ENCODE measurements around the gene SLC1A1. TPM values are rescaled to one million over a fixed set of nuclear protein-coding genes. Genes with fewer than 3 reads are reported as not detected.

The SLC1A1 gene
- total and polyA plus RNA-seq, 2 of the 13 experiments (the other 11 are each of a cell fraction or from before 2014, with no cell fraction given), result not detected

GRCh38 chr9:4508246-4508906 is 18.1 kb downstream of the SLC1A1 start:
- intact Hi-C loops (cut with micrococcal nuclease; ENCODE audit: unreplicated experiment), result no loop called here

More at GRCh38 chr9:4508246-4508906, 18.1 kb downstream of the SLC1A1 start:
- 0 out of 2 replicates have a peak, but pooled peaks cover 6% of the 10 kb centered on the region for H3K4me1 ChIP-seq (ENCODE audit: insufficient read depth, low read length)
- H4K20me1 ChIP-seq (ENCODE audit: insufficient read depth, low read length), result no peaks in the 10 kb centered on the region
- no peaks in the 10 kb centered on the region for H3K27me3 ChIP-seq (ENCODE audit: control insufficient read depth in 1 of 2, insufficient read depth in 2 of 2, low read length in 2 of 2)
- ChIA-PET POLR2A (no interaction called here), CTCF (ENCODE audit: low intra/inter-chr PET ratio, low total read pairs) (no interaction called here)
- no peaks in the 10 kb centered on the region for H3K79me2 ChIP-seq (ENCODE audit: insufficient read depth, low read length)
- DNase-seq (ENCODE audit: low spot score), result no peak
- BruUV-seq (replicated peaks), result no TSS peak
- in situ Hi-C loops (cut with HindIII; ENCODE audit: extremely low pct_ligation_motif_present, low pct_unique_long_range_greater_than_20kb), result no loop called here
- no peak overlapping the region for H2AFZ ChIP-seq (ENCODE audit: low read length)
- no peaks in the 10 kb centered on the region for H3K36me3 ChIP-seq (replicated peaks in 1 of 2; ENCODE audit: control insufficient read depth in 1 of 2, insufficient read depth in 2 of 2, low read length in 2 of 2)
- FAIRE-seq, result no peak
- H3K27ac ChIP-seq (ENCODE audit: extremely low read length, insufficient read depth, low read length), result no peak overlapping the region
- H3K4me3 ChIP-seq (replicated peaks in 1 of 3; ENCODE audit: insufficient read depth in 1 of 3, low read depth in 2 of 3, low read length in 3 of 3), result no peak overlapping the region
- no peak overlapping the region for H3K4me2 ChIP-seq (ENCODE audit: low read depth, low read length)
- H3K9me3 ChIP-seq (ENCODE audit: low read length), result no peaks in the 10 kb centered on the region
- H3K9ac ChIP-seq (ENCODE audit: insufficient read depth, low read depth, low read length), result no peak overlapping the region
- no peak for ATAC-seq
- 7% methylated on average over 6 of the region's 7 CpGs for WGBS (ENCODE audit: low lambda C conversion rate)
- TF ChIP-seq NR2F1 (CRISPR knock-in tag; IDR thresholded peaks at IDR 0.05), result no peak
- TF ChIP-seq USF2 (IDR thresholded peaks at IDR 0.05; ENCODE audit: low read depth, low read length), result no peak
- no peak for TF ChIP-seq USF2 (CRISPR knock-in tag; IDR thresholded peaks at IDR 0.05; ENCODE audit: borderline replicate concordance)
- TF ChIP-seq HNRNPL (IDR thresholded peaks at IDR 0.05; ENCODE audit: low read depth, low read length), result no peak
- TF ChIP-seq REPIN1 (CRISPR knock-in tag; IDR thresholded peaks at IDR 0.05; ENCODE audit: borderline replicate concordance, low read depth), result no peak
- no peak for TF ChIP-seq ZNF350 (CRISPR knock-in tag; IDR thresholded peaks at IDR 0.05; ENCODE audit: borderline replicate concordance, low read depth)
- no peak for TF ChIP-seq DZIP1 (CRISPR knock-in tag; IDR thresholded peaks at IDR 0.05)
- TF ChIP-seq GZF1 (CRISPR knock-in tag; IDR thresholded peaks at IDR 0.05), result no peak
- no peak for TF ChIP-seq MAFG (CRISPR knock-in tag; IDR thresholded peaks at IDR 0.05)
- no peak for TF ChIP-seq ZNF510 (CRISPR knock-in tag; IDR thresholded peaks at IDR 0.05; ENCODE audit: low read depth)
